ENCODE data around the gene TMEM37. TPM values are rescaled to one million over a fixed set of nuclear protein-coding genes. Genes with fewer than 3 reads are reported as not detected.

The TMEM37 gene
- polyA plus RNA-seq, 1 donor from 2014 or later, result not detected

DNA sequence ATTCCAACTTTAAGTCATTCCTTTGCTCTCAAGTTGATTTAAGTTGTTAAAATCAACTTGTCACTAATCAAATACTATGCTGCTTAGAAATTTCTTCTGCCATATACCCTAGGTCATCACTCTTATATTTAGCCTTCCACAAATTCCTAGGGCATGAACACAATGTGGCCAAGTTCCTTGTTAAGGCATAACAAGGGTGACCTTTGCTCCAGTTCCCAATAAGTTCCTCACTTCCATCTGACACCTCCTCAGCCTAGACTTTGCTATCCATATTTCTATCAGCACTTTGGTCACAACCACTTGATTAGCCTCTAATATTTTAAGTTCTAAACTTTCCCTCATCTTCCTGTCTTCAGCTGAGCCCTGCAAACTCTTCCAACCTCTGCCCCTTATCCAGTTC lies 9.9 kb upstream of the TMEM37 start:
- no peak for TF ChIP-seq MXI1 (conservative IDR thresholded peaks at IDR 0.05; ENCODE audit: poor library complexity, severe bottlenecking)
- TF ChIP-seq TAF1 (IDR thresholded peaks at IDR 0.05; ENCODE audit: low read depth), result no peak
- no peak for TF ChIP-seq RAD21 (conservative IDR thresholded peaks at IDR 0.05)
- TF ChIP-seq, protein P1, sequence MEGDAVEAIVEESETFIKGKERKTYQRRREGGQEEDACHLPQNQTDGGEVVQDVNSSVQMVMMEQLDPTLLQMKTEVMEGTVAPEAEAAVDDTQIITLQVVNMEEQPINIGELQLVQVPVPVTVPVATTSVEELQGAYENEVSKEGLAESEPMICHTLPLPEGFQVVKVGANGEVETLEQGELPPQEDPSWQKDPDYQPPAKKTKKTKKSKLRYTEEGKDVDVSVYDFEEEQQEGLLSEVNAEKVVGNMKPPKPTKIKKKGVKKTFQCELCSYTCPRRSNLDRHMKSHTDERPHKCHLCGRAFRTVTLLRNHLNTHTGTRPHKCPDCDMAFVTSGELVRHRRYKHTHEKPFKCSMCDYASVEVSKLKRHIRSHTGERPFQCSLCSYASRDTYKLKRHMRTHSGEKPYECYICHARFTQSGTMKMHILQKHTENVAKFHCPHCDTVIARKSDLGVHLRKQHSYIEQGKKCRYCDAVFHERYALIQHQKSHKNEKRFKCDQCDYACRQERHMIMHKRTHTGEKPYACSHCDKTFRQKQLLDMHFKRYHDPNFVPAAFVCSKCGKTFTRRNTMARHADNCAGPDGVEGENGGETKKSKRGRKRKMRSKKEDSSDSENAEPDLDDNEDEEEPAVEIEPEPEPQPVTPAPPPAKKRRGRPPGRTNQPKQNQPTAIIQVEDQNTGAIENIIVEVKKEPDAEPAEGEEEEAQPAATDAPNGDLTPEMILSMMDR (IDR thresholded peaks at IDR 0.05; ENCODE audit: poor library complexity, severe bottlenecking), result no peak
- no peak overlapping the region for H3K9ac ChIP-seq (ENCODE audit: low read length)
- no peak overlapping the region for H2AFZ ChIP-seq (ENCODE audit: low read depth, low read length)
- H3K9me3 ChIP-seq (ENCODE audit: low read length), result peaks cover 6% of the 10 kb centered on the region
- H3K27me3 ChIP-seq (ENCODE audit: insufficient read depth, low read depth, low read length), result no peaks in the 10 kb centered on the region
- H3K4me3 ChIP-seq (ENCODE audit: low read length), result no peak overlapping the region
- H3K9me2 ChIP-seq (ENCODE audit: insufficient read depth, low read length), result no peaks in the 10 kb centered on the region
- H4K20me1 ChIP-seq (ENCODE audit: insufficient read depth), result no peaks in the 10 kb centered on the region
- no peaks in the 10 kb centered on the region for H3F3A ChIP-seq (ENCODE audit: insufficient read depth, low read length, poor library complexity, severe bottlenecking)
- H3K27ac ChIP-seq (ENCODE audit: low read length), result no peak overlapping the region
- no peaks in the 10 kb centered on the region for H3K36me3 ChIP-seq (ENCODE audit: insufficient read depth, low read length)
- no peaks in the 10 kb centered on the region for H3K79me2 ChIP-seq (replicated peaks; ENCODE audit: insufficient read depth, low read length)
- H3K4me2 ChIP-seq (ENCODE audit: low read length), result no peak overlapping the region

DNA sequence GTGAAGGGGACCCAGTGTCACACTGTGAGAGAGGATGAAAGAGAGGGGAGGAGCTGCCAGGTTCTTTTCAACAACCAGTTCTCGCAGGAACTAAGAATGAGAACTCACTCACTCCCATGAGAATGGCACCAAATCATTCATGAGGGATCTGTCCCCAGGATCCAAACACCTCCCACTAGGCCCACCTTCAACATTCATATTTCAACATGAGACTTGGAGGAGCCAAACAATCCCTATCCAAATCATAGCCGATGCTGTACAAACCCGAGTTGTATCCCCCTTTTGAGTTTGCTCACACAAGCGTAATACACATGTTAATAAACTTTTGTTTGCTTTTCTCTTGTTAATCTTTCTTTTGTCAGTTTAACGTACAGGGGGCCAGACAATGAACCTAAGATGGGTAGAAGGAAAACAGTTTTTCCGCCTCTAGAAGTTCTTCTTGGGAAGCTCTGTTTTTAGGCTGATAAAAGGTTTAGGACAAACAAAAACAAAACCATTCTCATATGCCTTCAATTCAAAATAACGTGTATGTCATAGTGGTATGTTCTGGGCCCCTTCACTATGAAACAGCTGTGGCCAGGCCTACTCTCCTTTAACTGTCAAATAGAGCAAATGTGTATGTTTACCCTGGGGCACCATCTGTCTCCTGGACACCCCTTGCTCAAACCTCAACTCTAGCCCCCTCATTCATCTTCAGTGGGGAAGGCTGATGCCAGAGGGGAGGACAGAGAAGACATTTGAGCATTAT lies 9.1 kb upstream of the TMEM37 start:
- peaks cover 6% of the 10 kb centered on the region for H3K9me3 ChIP-seq (ENCODE audit: low read length)
- H3K27me3 ChIP-seq (ENCODE audit: insufficient read depth, low read depth, low read length), result no peaks in the 10 kb centered on the region
- no peak overlapping the region for H3K4me3 ChIP-seq (ENCODE audit: low read length)
- no peaks in the 10 kb centered on the region for H4K20me1 ChIP-seq (ENCODE audit: insufficient read depth)
- H3K36me3 ChIP-seq (ENCODE audit: insufficient read depth, low read length), result no peaks in the 10 kb centered on the region
- TF ChIP-seq, protein P1 (IDR thresholded peaks at IDR 0.05; ENCODE audit: poor library complexity, severe bottlenecking), result no peak
- TF ChIP-seq POLR2AphosphoS5 (IDR thresholded peaks at IDR 0.05) (no peak), EP300 (conservative IDR thresholded peaks at IDR 0.05; ENCODE audit: poor library complexity, severe bottlenecking) (no peak), RAD21 (conservative IDR thresholded peaks at IDR 0.05) (no peak)
- H3K79me2 ChIP-seq (replicated peaks; ENCODE audit: insufficient read depth, low read length), result no peaks in the 10 kb centered on the region
- no peak overlapping the region for H3K4me2 ChIP-seq (ENCODE audit: low read length)
- no peak overlapping the region for H2AFZ ChIP-seq (ENCODE audit: low read depth, low read length)
- no peaks in the 10 kb centered on the region for H3K9me2 ChIP-seq (ENCODE audit: insufficient read depth, low read length)
- no peak overlapping the region for H3K9ac ChIP-seq (ENCODE audit: low read length)
- no peaks in the 10 kb centered on the region for H3F3A ChIP-seq (ENCODE audit: insufficient read depth, low read length, poor library complexity, severe bottlenecking)
- H3K27ac ChIP-seq (ENCODE audit: low read length), result no peak overlapping the region

DNA sequence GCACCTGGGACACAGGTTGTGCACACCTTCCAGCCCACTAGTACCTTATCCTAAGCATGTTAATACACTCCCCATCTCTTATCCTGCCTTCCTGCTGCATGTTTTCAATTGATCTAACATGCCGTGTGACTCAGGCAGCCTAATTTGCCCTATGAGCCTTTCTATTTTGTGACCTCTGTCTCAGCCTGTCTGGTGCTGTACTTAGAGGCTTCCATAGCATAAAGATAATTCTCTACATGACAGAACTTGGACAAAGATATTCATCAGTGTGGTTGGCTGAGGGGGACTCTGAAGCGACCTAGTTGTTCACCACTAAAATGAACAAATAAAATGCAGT lies 8.6 kb upstream of the TMEM37 start:
- no peaks in the 10 kb centered on the region for H3K9me2 ChIP-seq (ENCODE audit: insufficient read depth, low read length)
- H3K36me3 ChIP-seq (ENCODE audit: insufficient read depth, low read length), result no peaks in the 10 kb centered on the region
- no peaks in the 10 kb centered on the region for H3K27me3 ChIP-seq (ENCODE audit: insufficient read depth, low read depth, low read length)
- H3K27ac ChIP-seq (ENCODE audit: low read length), result no peak overlapping the region
- H3K9ac ChIP-seq (ENCODE audit: low read length), result no peak overlapping the region
- H4K20me1 ChIP-seq (ENCODE audit: insufficient read depth), result no peaks in the 10 kb centered on the region
- H3K9me3 ChIP-seq (ENCODE audit: low read length), result peaks cover 6% of the 10 kb centered on the region
- H3K4me2 ChIP-seq (ENCODE audit: low read length), result no peak overlapping the region
- H3K79me2 ChIP-seq (replicated peaks; ENCODE audit: insufficient read depth, low read length), result no peaks in the 10 kb centered on the region
- H2AFZ ChIP-seq (ENCODE audit: low read depth, low read length), result no peak overlapping the region
- no peak overlapping the region for H3K4me3 ChIP-seq (ENCODE audit: low read length)
- TF ChIP-seq EZH2 (IDR thresholded peaks at IDR 0.05; ENCODE audit: borderline replicate concordance, insufficient read depth, low read length, poor library complexity, severe bottlenecking), result no peak
- no peaks in the 10 kb centered on the region for H3F3A ChIP-seq (ENCODE audit: insufficient read depth, low read length, poor library complexity, severe bottlenecking)

All from neural cell (in vitro differentiated cells).